ENCODE data around the gene TRAF4.

DNA sequence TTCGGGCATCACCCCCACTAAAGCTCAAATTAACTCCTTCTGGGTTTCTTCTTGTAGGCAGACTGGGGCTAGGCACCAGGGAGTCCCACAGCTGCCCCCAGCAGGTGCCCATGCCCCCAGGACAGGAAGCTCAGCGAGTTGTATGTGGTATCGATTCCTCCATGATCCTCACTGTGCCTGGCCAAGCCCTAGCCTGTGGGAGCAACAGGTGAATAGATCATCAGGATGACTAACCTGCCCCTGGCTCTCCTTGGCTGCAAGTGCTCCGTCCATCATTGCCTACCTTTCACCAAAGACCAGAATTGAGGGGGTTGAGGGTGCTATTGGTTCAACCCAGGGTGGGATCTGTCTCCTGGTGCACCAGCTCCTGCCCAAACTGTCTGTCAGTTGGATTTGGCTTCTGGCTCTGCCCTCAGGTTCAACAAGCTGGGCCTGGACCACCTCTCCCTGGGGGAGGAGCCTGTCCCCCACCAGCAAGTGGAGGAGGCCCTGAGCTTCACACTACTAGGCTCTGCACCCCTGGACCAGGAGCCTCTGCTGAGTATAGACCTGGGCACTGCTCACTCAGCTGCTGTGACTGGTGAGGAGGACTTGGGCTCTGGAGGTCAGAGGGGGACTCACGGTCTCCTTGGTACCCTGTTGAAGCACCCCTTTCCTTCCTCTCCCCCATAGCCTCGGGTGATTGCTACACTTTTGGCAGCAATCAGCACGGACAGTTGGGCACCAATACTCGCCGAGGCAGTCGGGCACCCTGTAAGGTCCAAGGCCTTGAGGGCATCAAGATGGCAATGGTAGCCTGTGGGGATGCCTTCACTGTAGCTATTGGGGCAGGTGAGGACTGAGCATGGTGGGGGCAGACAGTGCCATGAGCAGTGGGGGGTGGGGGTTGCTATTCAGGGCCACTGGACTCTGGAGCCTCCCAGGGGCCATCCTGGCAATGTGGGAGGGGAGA, 3.1 kb upstream of the TRAF4 start:
- TF ChIP-seq, protein P1, sequence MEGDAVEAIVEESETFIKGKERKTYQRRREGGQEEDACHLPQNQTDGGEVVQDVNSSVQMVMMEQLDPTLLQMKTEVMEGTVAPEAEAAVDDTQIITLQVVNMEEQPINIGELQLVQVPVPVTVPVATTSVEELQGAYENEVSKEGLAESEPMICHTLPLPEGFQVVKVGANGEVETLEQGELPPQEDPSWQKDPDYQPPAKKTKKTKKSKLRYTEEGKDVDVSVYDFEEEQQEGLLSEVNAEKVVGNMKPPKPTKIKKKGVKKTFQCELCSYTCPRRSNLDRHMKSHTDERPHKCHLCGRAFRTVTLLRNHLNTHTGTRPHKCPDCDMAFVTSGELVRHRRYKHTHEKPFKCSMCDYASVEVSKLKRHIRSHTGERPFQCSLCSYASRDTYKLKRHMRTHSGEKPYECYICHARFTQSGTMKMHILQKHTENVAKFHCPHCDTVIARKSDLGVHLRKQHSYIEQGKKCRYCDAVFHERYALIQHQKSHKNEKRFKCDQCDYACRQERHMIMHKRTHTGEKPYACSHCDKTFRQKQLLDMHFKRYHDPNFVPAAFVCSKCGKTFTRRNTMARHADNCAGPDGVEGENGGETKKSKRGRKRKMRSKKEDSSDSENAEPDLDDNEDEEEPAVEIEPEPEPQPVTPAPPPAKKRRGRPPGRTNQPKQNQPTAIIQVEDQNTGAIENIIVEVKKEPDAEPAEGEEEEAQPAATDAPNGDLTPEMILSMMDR (IDR thresholded peaks at IDR 0.05), result no peak
- TF ChIP-seq POLR2AphosphoS5 (IDR thresholded peaks at IDR 0.05) (no peak), POLR2A (IDR thresholded peaks at IDR 0.05) (no peak)

Measured in transverse colon (tissue), 4 donors.